HepG2 (cell line): ENCODE results near the gene MPV17L2. TPM values are rescaled to one million over a fixed set of nuclear protein-coding genes. Genes with fewer than 3 reads are reported as not detected.

Source experiments
- E2F1 ChIP-seq: sonication (generic); formaldehyde crosslinking; IDR thresholded peaks from 2 replicates; pipeline ENCODE4 v1.5.0; 2020; ENCODE audit warnings: missing genetic modification reagents
- ESRRA ChIP-seq: sonication (generic); formaldehyde crosslinking; IDR thresholded peaks from 2 replicates; pipeline ENCODE4 v1.5.1; 2020; ENCODE audit warnings: mild to moderate bottlenecking, low read depth, missing genetic modification reagents
- FLYWCH1 ChIP-seq: sonication (generic); formaldehyde crosslinking; IDR thresholded peaks from 2 replicates; pipeline ENCODE4 v1.8.1; 2023; ENCODE audit warnings: mild to moderate bottlenecking, missing genetic modification reagents
- FOSL1 ChIP-seq: sonication (generic); formaldehyde crosslinking; IDR thresholded peaks from 2 replicates; pipeline ENCODE4 v1.9.0; 2021; ENCODE audit warnings: missing genetic modification reagents, borderline replicate concordance
- HOMEZ ChIP-seq: IDR thresholded peaks from 2 replicates; pipeline ENCODE4 v1.6.1; 2016; ENCODE audit warnings: low read depth
- IKZF5 ChIP-seq: IDR thresholded peaks from 2 replicates; pipeline ENCODE4 v1.6.1; 2018; ENCODE audit warnings: missing genetic modification reagents, mild to moderate bottlenecking, missing compliant biosample characterization
- KAT8 ChIP-seq: IDR thresholded peaks from 2 replicates; pipeline ENCODE4 v1.6.1; 2016; ENCODE audit warnings: missing genetic modification reagents, missing compliant biosample characterization
- NCOA2 ChIP-seq: sonication (generic); formaldehyde crosslinking; IDR thresholded peaks from 2 replicates; pipeline ENCODE4 v1.8.0; 2022; ENCODE audit warnings: inconsistent platforms
- NONO ChIP-seq, 2 experiments: fragments of 450-650 bp in 1 of 2; sonication (generic) in 1 of 2; formaldehyde crosslinking in 1 of 2; IDR thresholded peaks in 1 of 2; conservative IDR thresholded peaks in 1 of 2; 2 replicates each; pipeline versions ENCODE4 v1.6.1 to v1.8.0; 2017 to 2022; ENCODE audit warnings: mild to moderate bottlenecking in 1 of 2, missing genetic modification reagents in 1 of 2, moderate library complexity in 1 of 2
- PRDM4 ChIP-seq: sonication (generic); formaldehyde crosslinking; IDR thresholded peaks from 2 replicates; pipeline ENCODE4 v1.9.0; 2021; ENCODE audit warnings: missing genetic modification reagents, borderline replicate concordance
- RBM39 ChIP-seq: fragments of 200-400 bp; formaldehyde crosslinking; IDR thresholded peaks from one replicate; pipeline ENCODE4 v1.6.1; 2018; ENCODE audit warnings: antibody characterized with exemption, mild to moderate bottlenecking, low read depth, low read length; ENCODE audit not compliant: poor library complexity, severe bottlenecking
- SOX5 ChIP-seq: IDR thresholded peaks from 2 replicates; pipeline ENCODE4 v1.6.1; 2016; ENCODE audit warnings: borderline replicate concordance
- ZFP36 ChIP-seq: fragments of 150-350 bp; IDR thresholded peaks from 2 replicates; pipeline ENCODE4 v1.6.1; 2018; ENCODE audit warnings: borderline replicate concordance, low read length, low read depth; ENCODE audit not compliant: partially characterized antibody
- ZFP62 ChIP-seq: sonication (generic); formaldehyde crosslinking; IDR thresholded peaks from 2 replicates; pipeline ENCODE4 v1.4.0; 2020; ENCODE audit warnings: missing genetic modification reagents
- ZNF282 ChIP-seq: fragments of 450-650 bp; IDR thresholded peaks from 2 replicates; pipeline ENCODE4 v1.6.1; 2018; ENCODE audit not compliant: partially characterized antibody
- ZNF331 ChIP-seq: sonication (generic); formaldehyde crosslinking; IDR thresholded peaks from 2 replicates; pipeline ENCODE4 v1.4.0; 2020; ENCODE audit warnings: missing genetic modification reagents
- ZNF431 ChIP-seq: sonication (generic); formaldehyde crosslinking; IDR thresholded peaks from 2 replicates; pipeline ENCODE4 v1.9.0; 2022; ENCODE audit warnings: missing genetic modification reagents, low read depth, mild to moderate bottlenecking, borderline replicate concordance
- ZNF614 ChIP-seq: IDR thresholded peaks from 2 replicates; pipeline ENCODE4 v1.6.1; 2018; ENCODE audit warnings: missing biosample characterization, missing genetic modification reagents, inconsistent platforms, borderline replicate concordance
- ZNF709 ChIP-seq: sonication (generic); formaldehyde crosslinking; IDR thresholded peaks from 2 replicates; pipeline ENCODE4 v1.5.0; 2020; ENCODE audit warnings: mild to moderate bottlenecking, missing genetic modification reagents
- ZSCAN22 ChIP-seq: sonication (generic); formaldehyde crosslinking; IDR thresholded peaks from 2 replicates; pipeline ENCODE4 v1.4.0; 2020; ENCODE audit warnings: mild to moderate bottlenecking, missing genetic modification reagents
- ZSCAN29 ChIP-seq: sonication (generic); formaldehyde crosslinking; conservative IDR thresholded peaks from 2 replicates; pipeline ENCODE4 v1.4.0; 2020; ENCODE audit warnings: mild to moderate bottlenecking, missing genetic modification reagents
- polyA plus RNA-seq, 8 experiments: library from polyadenylated mRNA; depleted of rRNA in 3 of 8; stranded (reverse) in 7 of 8; unstranded in 1 of 8; fragments of >200 nt; fragmentation: Illumina TruSeq in 4 of 8; extraction: Trizol in 4 of 8; gene quantifications; 2 replicates each; pipeline versions ENCODE4 v1.2.1 to v1.2.3, GENCODE V29; 2011 to 2016; ENCODE audit warnings: low read depth in 4 of 8, missing spikeins in 1 of 8, mixed read lengths in 1 of 8; ENCODE audit not compliant: insufficient read depth in 1 of 8
- total RNA-seq, 5 experiments: library from RNA; depleted of rRNA; stranded (reverse); fragments of >200 nt; fragmentation: Illumina TruSeq; extraction: Trizol; gene quantifications; 2 replicates each; pipeline ENCODE4 v1.2.3, GENCODE V29; 2016; ENCODE audit warnings: low read depth in 1 of 5
- TF ChIP-seq, protein P1 (sequence below): sonication (generic); formaldehyde crosslinking; IDR thresholded peaks from 2 replicates; pipeline ENCODE4 v1.4.0; 2020; ENCODE audit warnings: missing genetic modification reagents

Gene MPV17L2
- total and polyA plus RNA-seq, 2 of the 13 experiments (the other 11 are each of a cell fraction or from before 2014, with no cell fraction given): 13.6 to 16.7 TPM

DNA sequence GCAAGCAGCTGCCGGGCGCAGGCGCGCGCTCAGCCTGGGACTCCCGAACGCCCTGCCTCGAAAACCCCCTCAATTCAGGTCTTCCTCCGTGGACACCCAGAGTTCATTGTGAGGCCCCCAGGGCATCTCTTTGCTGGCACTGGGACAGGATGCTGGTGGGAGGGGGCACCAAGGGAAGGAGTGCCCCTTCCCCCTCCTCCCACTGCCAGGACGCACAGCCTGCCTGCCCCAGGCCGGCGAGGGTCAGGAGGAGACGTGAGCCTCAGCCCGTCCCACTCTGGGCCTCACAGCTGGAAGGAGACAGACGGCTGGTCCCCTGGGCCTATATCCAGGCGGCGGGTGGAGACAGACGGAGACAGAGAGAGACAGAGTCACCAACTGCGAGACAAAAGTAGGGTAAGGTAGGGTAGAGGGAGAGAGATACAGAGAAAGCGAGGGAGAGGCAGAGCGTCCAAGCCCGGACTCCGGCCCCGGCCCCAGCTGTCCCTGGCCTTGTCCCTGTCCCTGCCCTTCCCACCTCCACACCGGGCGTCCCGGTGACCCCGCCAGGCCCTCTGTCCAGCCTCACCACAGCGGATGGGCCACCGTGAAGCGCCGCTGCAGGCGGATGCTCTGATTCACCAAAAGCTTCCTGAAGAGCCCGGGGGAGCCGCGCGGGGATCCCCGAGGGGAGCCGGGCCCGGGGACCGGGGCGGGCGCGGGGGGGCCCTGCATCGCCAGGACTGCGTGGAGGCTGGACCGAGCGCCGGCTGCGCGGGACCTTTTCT is 32.9 kb downstream of the MPV17L2 start, which contains the start of gene PDE4C (continued):
- TF ChIP-seq PRDM4 (CRISPR knock-in tag) (no peak), SOX5 (CRISPR knock-in tag) (no peak), ZFP62 (no peak), NONO (IDR thresholded peaks at IDR 0.05) (no peak), NONO (CRISPR knock-in tag; conservative IDR thresholded peaks at IDR 0.05) (no peak), ZFP36 (no peak), ZNF709 (no peak), FOSL1 (CRISPR knock-in tag) (no peak), ZNF431 (CRISPR knock-in tag) (no peak), ZNF282 (no peak), ESRRA (CRISPR knock-in tag) (peak; percentile 62), ZNF614 (CRISPR knock-in tag) (no peak), FLYWCH1 (no peak), KAT8 (CRISPR knock-in tag) (0 out of 2 replicates have a peak, but pooled peaks have one; percentile 19), NCOA2 (CRISPR knock-in tag) (no peak), ZNF331 (CRISPR knock-in tag) (no peak), RBM39 (no peak), ZSCAN22 (CRISPR knock-in tag) (no peak), ZSCAN29 (0 out of 2 replicates have a peak, but pooled peaks have one; percentile 14), HOMEZ (CRISPR knock-in tag) (no peak), IKZF5 (CRISPR knock-in tag) (no peak), E2F1 (CRISPR knock-in tag) (no peak)
- TF ChIP-seq, protein P1, sequence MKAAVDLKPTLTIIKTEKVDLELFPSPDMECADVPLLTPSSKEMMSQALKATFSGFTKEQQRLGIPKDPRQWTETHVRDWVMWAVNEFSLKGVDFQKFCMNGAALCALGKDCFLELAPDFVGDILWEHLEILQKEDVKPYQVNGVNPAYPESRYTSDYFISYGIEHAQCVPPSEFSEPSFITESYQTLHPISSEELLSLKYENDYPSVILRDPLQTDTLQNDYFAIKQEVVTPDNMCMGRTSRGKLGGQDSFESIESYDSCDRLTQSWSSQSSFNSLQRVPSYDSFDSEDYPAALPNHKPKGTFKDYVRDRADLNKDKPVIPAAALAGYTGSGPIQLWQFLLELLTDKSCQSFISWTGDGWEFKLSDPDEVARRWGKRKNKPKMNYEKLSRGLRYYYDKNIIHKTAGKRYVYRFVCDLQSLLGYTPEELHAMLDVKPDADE (CRISPR knock-in tag): no peak
